Stomach (tissue), 4 donors: ENCODE results near the gene TANC1.

ENCODE experiments used
- EP300 ChIP-seq: sonication (generic); formaldehyde crosslinking; IDR thresholded peaks from one replicate; pipeline ENCODE4 v1.6.1; 2017; ENCODE audit warnings: antibody characterized with exemption
- POLR2A ChIP-seq, 4 donors: fragments of 450-650 bp; IDR thresholded peaks; one replicate each; pipeline ENCODE4 v1.6.1; 2016; ENCODE audit warnings: antibody characterized with exemption in 4 of 4, control low read depth in 2 of 4, mild to moderate bottlenecking in 1 of 4, moderate library complexity in 1 of 4
- TF ChIP-seq, protein P1 (sequence below), 7 experiments: fragments of 450-650 bp in 4 of 7; fragments of 200-600 bp in 3 of 7; sonication (generic) in 3 of 7; IDR thresholded peaks; one replicate each; pipeline ENCODE4 v1.5.1; 2016 to 2019; ENCODE audit warnings: antibody characterized with exemption in 7 of 7, control low read depth in 2 of 7, mild to moderate bottlenecking in 1 of 7

- TF ChIP-seq, protein P1, sequence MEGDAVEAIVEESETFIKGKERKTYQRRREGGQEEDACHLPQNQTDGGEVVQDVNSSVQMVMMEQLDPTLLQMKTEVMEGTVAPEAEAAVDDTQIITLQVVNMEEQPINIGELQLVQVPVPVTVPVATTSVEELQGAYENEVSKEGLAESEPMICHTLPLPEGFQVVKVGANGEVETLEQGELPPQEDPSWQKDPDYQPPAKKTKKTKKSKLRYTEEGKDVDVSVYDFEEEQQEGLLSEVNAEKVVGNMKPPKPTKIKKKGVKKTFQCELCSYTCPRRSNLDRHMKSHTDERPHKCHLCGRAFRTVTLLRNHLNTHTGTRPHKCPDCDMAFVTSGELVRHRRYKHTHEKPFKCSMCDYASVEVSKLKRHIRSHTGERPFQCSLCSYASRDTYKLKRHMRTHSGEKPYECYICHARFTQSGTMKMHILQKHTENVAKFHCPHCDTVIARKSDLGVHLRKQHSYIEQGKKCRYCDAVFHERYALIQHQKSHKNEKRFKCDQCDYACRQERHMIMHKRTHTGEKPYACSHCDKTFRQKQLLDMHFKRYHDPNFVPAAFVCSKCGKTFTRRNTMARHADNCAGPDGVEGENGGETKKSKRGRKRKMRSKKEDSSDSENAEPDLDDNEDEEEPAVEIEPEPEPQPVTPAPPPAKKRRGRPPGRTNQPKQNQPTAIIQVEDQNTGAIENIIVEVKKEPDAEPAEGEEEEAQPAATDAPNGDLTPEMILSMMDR (IDR thresholded peaks at IDR 0.05): no peak
- TF ChIP-seq POLR2A (IDR thresholded peaks at IDR 0.05) (no peak), EP300 (no peak)
Measured at GRCh38 chr2:159186462-159186861, 218.0 kb downstream of the TANC1 start.
